HG03175 (cell line): ENCODE data around the gene RGS7.
"Not testable (repeated sequence)": the region's sequence is repeated elsewhere in the genome, so short reads cannot be mapped to it uniquely, and the experiment has no call there.

Source experiments
- ATAC-seq: cut with Tn5 transposase; IDR thresholded peaks from one replicate; pipeline ENCODE4 v1.9.1; 2021; ENCODE audit warnings: mild to moderate bottlenecking, moderate library complexity; ENCODE audit not compliant: unreplicated experiment

RGS7 gene

DNA sequence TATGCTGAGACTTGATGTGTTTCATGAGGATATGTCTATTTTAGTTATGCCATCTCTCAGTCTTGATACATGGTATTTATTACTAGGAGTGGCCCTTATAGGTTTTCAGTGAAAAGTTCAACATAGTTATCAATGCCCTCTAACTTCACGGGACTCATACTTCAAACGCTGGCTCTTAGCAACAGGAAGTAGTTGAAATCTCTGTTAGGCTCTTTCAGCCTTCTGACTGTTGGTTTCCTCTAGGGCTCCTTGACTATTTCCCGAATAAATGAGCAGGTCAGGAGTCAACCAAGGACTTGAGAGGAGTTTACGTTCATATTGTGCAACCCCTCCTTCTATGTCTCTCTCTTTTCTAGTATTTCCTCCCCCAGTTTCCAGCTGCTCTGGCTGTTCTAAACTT is 141.8 kb downstream of the RGS7 start:
- no peak for ATAC-seq

- no peak for ATAC-seq
Observed at GRCh38 chr1:241213139-241213538, 143.9 kb downstream of the RGS7 start.

DNA sequence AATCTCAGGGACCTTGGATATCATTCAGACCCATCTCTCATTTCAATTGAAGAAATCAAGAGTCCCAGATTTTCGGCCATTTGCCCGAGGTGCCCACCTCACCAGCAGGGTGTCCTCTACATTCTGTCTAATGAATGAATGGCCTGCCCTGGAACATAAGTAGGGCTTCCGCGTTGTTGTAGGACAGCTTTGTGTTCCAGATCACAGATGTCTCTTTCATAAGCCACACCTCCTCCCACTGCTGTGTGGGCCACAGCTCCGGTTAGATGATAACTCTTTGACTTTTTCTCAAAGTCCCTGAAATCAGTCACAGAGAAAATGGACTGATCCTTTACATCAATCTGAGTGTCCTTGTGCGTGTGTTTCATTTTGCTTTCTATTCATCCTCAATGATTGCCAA is 144.4 kb downstream of the RGS7 start:
- no peak for ATAC-seq

- no peak for ATAC-seq
Observed at GRCh38 chr1:241208910-241209379, 148.1 kb downstream of the RGS7 start.

DNA sequence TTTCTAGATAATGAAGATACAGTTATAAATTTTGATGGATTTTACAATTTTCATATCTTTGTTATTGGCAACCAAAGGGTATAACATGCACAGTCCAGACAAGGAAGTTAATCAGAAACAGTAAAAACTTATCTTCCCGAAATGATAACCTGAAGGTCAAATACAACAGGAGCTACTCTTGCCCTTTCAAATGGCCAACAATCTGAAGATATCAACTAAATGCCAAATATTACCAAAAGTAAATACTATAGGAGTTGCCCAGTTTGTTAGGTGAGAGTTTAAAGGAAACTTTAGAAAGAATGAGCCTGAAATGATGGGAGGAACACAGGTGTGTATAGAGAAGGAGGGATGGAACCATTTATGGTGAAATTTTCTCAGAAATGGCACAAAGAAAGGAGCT is 153.2 kb downstream of the RGS7 start:
- no peak for ATAC-seq

- ATAC-seq = no peak
Observed at GRCh38 chr1:241202401-241202800, 154.6 kb downstream of the RGS7 start.

GRCh38 chr1:241186716-241187115 is 170.3 kb downstream of the RGS7 start:
- no peak for ATAC-seq

DNA sequence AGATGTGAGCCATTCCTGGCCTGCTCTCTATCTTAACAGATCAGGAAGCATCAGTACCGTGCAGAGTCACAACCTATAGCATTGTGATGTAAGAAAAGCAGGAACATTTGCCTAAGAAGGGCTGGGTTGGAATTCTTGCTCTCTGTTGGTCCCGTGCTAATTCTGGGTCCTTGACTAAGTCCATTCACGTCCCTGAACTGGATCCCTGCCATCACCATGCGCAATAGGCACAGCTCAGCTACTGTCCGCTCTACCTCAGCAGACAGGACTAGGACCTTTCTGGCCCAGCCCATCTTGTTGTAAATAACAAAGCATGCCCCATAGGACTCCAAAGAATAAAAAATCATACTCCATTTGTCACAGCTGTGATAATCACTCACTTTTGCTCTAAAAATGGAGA is 175.0 kb downstream of the RGS7 start:
- ATAC-seq = no peak

- no peak for ATAC-seq
Observed at GRCh38 chr1:241181471-241181870, 175.5 kb downstream of the RGS7 start.

- ATAC-seq = no peak
Observed at GRCh38 chr1:241180569-241180968, 176.4 kb downstream of the RGS7 start.

DNA sequence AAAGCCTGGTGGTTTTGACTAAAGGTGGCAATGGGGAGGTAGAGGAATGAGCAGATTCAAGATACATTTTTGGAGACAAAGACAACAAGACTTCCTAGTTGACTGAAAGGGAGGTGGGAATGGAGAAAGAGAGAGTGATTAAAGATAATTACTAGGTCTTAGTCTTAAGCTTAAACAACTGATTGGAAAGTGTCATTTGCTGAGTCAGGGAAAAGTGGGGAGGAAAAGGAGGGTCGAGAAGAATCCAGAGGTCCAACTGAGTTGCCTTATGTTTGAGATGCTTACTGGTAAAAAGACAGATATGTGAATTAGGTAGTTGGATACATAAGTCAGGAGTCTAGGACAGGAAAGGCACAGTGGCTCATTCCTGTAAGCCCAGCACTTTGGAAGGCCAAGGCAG is 179.3 kb downstream of the RGS7 start:
- ATAC-seq = no peak

DNA sequence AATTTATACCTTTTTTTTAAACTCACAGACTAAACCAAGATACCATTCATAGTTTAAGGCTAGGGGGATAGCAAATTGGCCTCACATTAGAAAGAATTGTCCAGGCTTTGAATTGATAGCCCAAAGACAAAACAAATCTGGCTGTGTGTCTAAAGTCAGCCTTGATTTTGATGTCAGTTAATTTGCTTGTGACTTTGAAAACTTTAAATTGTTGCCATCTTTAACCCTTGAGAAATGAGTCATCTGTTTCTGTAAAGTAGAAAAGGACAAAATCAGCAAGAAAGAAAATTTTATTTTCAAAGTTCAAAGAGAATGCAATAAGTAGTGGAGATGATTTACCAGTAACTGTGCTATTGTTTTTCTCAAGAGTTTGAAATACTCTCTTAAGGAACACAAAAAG is 184.5 kb downstream of the RGS7 start:
- no peak for ATAC-seq

DNA sequence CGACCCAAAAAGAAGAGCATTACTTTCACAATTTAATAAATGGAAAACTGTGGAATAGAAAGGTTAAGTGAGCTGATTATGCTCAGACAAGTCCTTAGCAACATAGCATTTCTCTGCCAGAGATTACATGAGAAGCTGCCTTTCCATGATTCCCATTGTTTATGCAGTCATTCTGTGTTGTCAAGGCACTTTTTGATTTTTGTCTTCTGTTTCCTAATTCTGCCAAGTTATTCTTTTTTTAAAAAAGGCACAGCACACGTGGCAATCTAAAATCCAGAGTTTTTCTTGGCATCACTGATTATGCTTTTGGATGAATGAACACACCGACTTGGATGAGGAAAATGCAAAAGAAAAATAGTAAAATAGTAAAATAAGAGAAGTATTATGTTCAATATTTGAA is 185.0 kb downstream of the RGS7 start:
- ATAC-seq = no peak

- no peak for ATAC-seq
Observed at GRCh38 chr1:241167121-241167630, 189.8 kb downstream of the RGS7 start.

DNA sequence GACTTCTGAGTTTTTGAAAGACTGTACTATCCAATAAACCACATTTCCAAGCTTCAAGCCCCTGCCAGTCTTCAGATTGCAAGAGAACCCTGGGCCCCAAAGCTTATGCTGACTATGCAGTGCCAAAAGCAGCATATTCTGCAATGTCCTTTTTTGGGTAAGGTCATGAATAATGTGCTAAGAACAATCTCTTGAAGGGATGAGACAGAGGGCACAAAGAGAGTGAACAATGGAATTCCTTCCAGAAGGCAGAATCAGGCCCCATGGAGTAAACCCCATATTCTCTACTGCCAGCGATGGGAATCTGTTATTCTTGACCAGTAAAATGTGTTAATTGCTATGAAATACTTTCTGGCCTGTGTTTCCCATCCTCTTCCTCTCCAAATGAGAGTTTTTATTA is 190.4 kb downstream of the RGS7 start:
- ATAC-seq = no peak

DNA sequence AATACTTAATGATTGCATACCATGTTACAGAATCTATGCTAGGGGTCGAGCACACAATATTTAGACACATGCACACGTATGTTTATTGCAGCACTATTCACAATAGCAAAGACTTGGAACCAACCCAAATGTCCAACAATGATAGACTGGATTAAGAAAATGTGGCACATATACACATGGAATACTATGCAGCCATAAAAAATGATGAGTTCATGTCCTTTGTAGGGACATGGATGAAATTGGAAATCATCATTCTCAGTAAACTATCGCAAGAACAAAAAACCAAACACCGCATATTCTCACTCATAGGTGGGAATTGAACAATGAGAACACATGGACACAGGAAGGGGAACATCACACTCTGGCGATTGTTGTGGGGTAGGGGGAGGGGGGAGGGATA is 191.7 kb downstream of the RGS7 start:
- not testable (repeated sequence) for ATAC-seq

DNA sequence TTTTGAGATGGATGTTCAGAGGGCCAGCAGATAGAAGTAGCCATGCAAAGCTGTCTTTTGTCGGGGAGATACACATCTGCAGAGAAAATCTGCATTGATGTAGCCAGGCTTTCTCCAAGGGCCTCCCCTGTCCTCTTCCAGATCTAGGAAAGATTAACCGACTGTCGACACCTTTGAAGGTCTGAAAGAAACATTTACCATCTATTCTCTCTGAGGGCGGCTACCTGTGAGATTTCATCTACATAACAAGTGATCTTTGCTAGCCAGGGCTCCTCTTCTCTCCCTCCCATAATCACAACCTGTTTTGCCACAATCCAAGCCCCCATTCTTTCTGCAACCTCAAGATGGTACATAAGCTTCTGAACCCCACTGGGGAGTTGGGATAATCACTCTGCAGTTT is 193.6 kb downstream of the RGS7 start:
- ATAC-seq = no peak

- no peak for ATAC-seq
Observed at GRCh38 chr1:241161188-241161689, 195.8 kb downstream of the RGS7 start.

GRCh38 chr1:241157435-241157834 is 199.6 kb downstream of the RGS7 start:
- no peak for ATAC-seq

GRCh38 chr1:241156231-241156965 is 200.6 kb downstream of the RGS7 start:
- no peak for ATAC-seq

GRCh38 chr1:241145881-241146280 is 211.1 kb downstream of the RGS7 start:
- no peak for ATAC-seq

- no peak for ATAC-seq
Observed at GRCh38 chr1:241143765-241144442, 213.1 kb downstream of the RGS7 start.
